Activated CD4-positive, alpha-beta memory T cell treated with anti-CD3 and anti-CD28 coated beads, Interleukin-2, amount 10 ng/mL, durations not matched to agents 7 days and 5 days (primary cell): ENCODE measurements around the gene NFE2. TPM values are rescaled to one million over a fixed set of nuclear protein-coding genes. Genes with fewer than 3 reads are reported as not detected.

ENCODE experiments used
- CTCF ChIA-PET: fragments of 350-600 bp; sonication (Branson Sonifier 250); formaldehyde crosslinking; loops from one replicate; lab custom pipeline; 2021; ENCODE audit warnings: antibody characterized with exemption, inconsistent platforms; lab: Charles Lee
- POLR2A ChIA-PET: fragments of 350-600 bp; sonication (Branson Sonifier 250); formaldehyde crosslinking; loops from one replicate; lab custom pipeline; 2021; ENCODE audit warnings: antibody characterized with exemption; lab: Charles Lee
- DNase-seq: peaks from one replicate; pipeline ENCODE4 v3.0.0-alpha.2; 2020
- H3K27ac Mint-ChIP-seq: one replicate; pipeline ENCODE4 v1.8.0; 2021; ENCODE audit warnings: mild to moderate bottlenecking, mixed read lengths
- H3K27me3 Mint-ChIP-seq: one replicate; pipeline ENCODE4 v1.8.0; 2021; ENCODE audit warnings: mixed read lengths
- H3K36me3 Mint-ChIP-seq: one replicate; pipeline ENCODE4 v1.8.0; 2021; ENCODE audit warnings: low read depth, mixed read lengths
- H3K4me1 Mint-ChIP-seq: one replicate; pipeline ENCODE4 v1.8.0; 2021; ENCODE audit warnings: mixed read lengths
- H3K4me3 Mint-ChIP-seq: one replicate; pipeline ENCODE4 v1.8.0; 2021; ENCODE audit warnings: mild to moderate bottlenecking, mixed read lengths
- H3K9me3 Mint-ChIP-seq: one replicate; pipeline ENCODE4 v1.8.0; 2021; ENCODE audit warnings: mixed read lengths
- total RNA-seq, 2 experiments: library from RNA; stranded (reverse); gene quantifications; one replicate each; pipeline ENCODE4 v1.2.3, GENCODE V29; 2021

Gene NFE2
- total RNA-seq, 2 experiments from 2014 or later = 0.20 TPM; not detected in 1

GRCh38 chr12:54259194-54260011 is 41.4 kb downstream of the NFE2 start:
- H3K27ac Mint-ChIP-seq = no peak overlapping the region
- H3K9me3 Mint-ChIP-seq = no peaks in the 10 kb centered on the region
- no peaks in the 10 kb centered on the region for H3K27me3 Mint-ChIP-seq
- peaks cover 19% of the 10 kb centered on the region for H3K36me3 Mint-ChIP-seq
- H3K4me1 Mint-ChIP-seq = peaks cover 24% of the 10 kb centered on the region
- H3K4me3 Mint-ChIP-seq = no peak overlapping the region
- no peak for DNase-seq
- POLR2A ChIA-PET = interaction anchor here (1.0 to 6.6 kb wide), 3 partner anchors 11 to 21 kb away, joined by 3 to 33 read pairs (median 5); partner anchors contain the start of genes CBX5 and HNRNPA1
- CTCF ChIA-PET = interaction anchor here (1.2 to 2.3 kb wide), 4 partner anchors 8 to 120 kb away, joined by 3 to 10 read pairs (median 6); partner anchors contain the start of gene COPZ1

- no peak overlapping the region for H3K27ac Mint-ChIP-seq
- ChIA-PET POLR2A (interaction anchor here (1.0 kb wide), 1 partner anchor 16 kb away, joined by 3 read pairs; no protein-coding TSS in a partner anchor), CTCF (interaction anchor here (1.1 to 2.3 kb wide), 4 partner anchors 10 to 121 kb away, joined by 3 to 8 read pairs (median 4); partner anchors contain the start of gene COPZ1)
- no peak overlapping the region for H3K4me3 Mint-ChIP-seq
- peaks cover 19% of the 10 kb centered on the region for H3K4me1 Mint-ChIP-seq
- DNase-seq = no peak
- H3K36me3 Mint-ChIP-seq = peaks cover 20% of the 10 kb centered on the region
- no peaks in the 10 kb centered on the region for H3K9me3 Mint-ChIP-seq
- no peaks in the 10 kb centered on the region for H3K27me3 Mint-ChIP-seq
Observed at GRCh38 chr12:54258201-54258681, 42.6 kb downstream of the NFE2 start.

- no peaks in the 10 kb centered on the region for H3K9me3 Mint-ChIP-seq
- ChIA-PET CTCF (interaction anchor here (2.3 kb wide), 1 partner anchor 67 kb away, joined by 8 read pairs; the partner anchor contains the start of gene COPZ1), POLR2A (no interaction called here)
- no peaks in the 10 kb centered on the region for H3K27me3 Mint-ChIP-seq
- H3K4me3 Mint-ChIP-seq = no peak overlapping the region
- peaks cover 25% of the 10 kb centered on the region for H3K36me3 Mint-ChIP-seq
- H3K4me1 Mint-ChIP-seq = peaks cover 19% of the 10 kb centered on the region
- DNase-seq = no peak
- H3K27ac Mint-ChIP-seq = no peak overlapping the region
Observed at GRCh38 chr12:54257332-54257731, 43.5 kb downstream of the NFE2 start.

- CTCF ChIA-PET = interaction anchor here (0.7 to 5.0 kb wide), 9 partner anchors 12 to 126 kb away, joined by 3 to 62 read pairs (median 6); partner anchors contain the start of genes CBX5 and HNRNPA1
Observed at GRCh38 chr12:54253240-54253639, 47.6 kb downstream of the NFE2 start.

GRCh38 chr12:54251667-54252284 is 49.0 kb downstream of the NFE2 start:
- Mint-ChIP-seq H3K27me3 (no peaks in the 10 kb centered on the region), H3K9me3 (no peaks in the 10 kb centered on the region), H3K4me3 (no peak overlapping the region), H3K27ac (no peak overlapping the region), H3K4me1 (peaks cover 2% of the 10 kb centered on the region), H3K36me3 (peaks cover 53% of the 10 kb centered on the region)
- no peak for DNase-seq
- CTCF ChIA-PET = interaction anchor here (0.6 to 5.0 kb wide), 44 partner anchors 8 to 678 kb away, joined by 3 to 62 read pairs (median 4); partner anchors contain the start of genes CBX5, COPZ1, HNRNPA1 and NFE2
- POLR2A ChIA-PET = interaction anchor here (1.0 to 1.9 kb wide), 6 partner anchors 11 to 107 kb away, joined by 3 to 8 read pairs (median 5); partner anchors contain the start of genes CBX5 and HNRNPA1

More at GRCh38 chr12:54253240-54253639, 47.6 kb downstream of the NFE2 start:
- DNase-seq = no peak
- H3K4me1 Mint-ChIP-seq = peaks cover 4% of the 10 kb centered on the region
- peaks cover 50% of the 10 kb centered on the region for H3K36me3 Mint-ChIP-seq
- H3K9me3 Mint-ChIP-seq = no peaks in the 10 kb centered on the region
- H3K27me3 Mint-ChIP-seq = no peaks in the 10 kb centered on the region
- POLR2A ChIA-PET = interaction anchor here (0.7 to 1.9 kb wide), 3 partner anchors 20 to 28 kb away, joined by 3 to 6 read pairs (median 4); partner anchors contain the start of genes CBX5 and HNRNPA1
- no peak overlapping the region for H3K4me3 Mint-ChIP-seq
- H3K27ac Mint-ChIP-seq = no peak overlapping the region

GRCh38 chr12:54249489-54249888 is 51.3 kb downstream of the NFE2 start:
- POLR2A ChIA-PET = no interaction called here
- Mint-ChIP-seq H3K9me3 (no peaks in the 10 kb centered on the region), H3K27me3 (no peaks in the 10 kb centered on the region), H3K36me3 (peaks cover 53% of the 10 kb centered on the region), H3K4me3 (no peak overlapping the region), H3K4me1 (peaks cover 2% of the 10 kb centered on the region), H3K27ac (no peak overlapping the region)
- DNase-seq = no peak
- CTCF ChIA-PET = interaction anchor here (0.9 kb wide), 1 partner anchor 119 kb away, joined by 3 read pairs; no protein-coding TSS in a partner anchor

GRCh38 chr12:54246011-54246641 is 54.7 kb downstream of the NFE2 start:
- ChIA-PET POLR2A (interaction anchor here (0.7 kb wide), 1 partner anchor 305 kb away, joined by 3 read pairs; no protein-coding TSS in a partner anchor), CTCF (no interaction called here)
- H3K27ac Mint-ChIP-seq = no peak overlapping the region
- H3K27me3 Mint-ChIP-seq = no peaks in the 10 kb centered on the region
- no peak overlapping the region for H3K4me3 Mint-ChIP-seq
- no peaks in the 10 kb centered on the region for H3K9me3 Mint-ChIP-seq
- H3K4me1 Mint-ChIP-seq = peaks cover 8% of the 10 kb centered on the region
- DNase-seq = no peak
- peaks cover 56% of the 10 kb centered on the region for H3K36me3 Mint-ChIP-seq

Other genes with a start within 250 kb of the NFE2 start
- gene HOXC4, start 247.2 kb downstream of the NFE2 start, total RNA-seq = under 1 TPM; 0.15 to 0.23 TPM
- gene SMUG1, start 112.0 kb downstream of the NFE2 start, total RNA-seq = 10 to 100 TPM; 25.7 to 27.9 TPM
- 100 to 1,000 TPM; 103 to 106 TPM for gene CBX5, start 20.9 kb downstream of the NFE2 start, total RNA-seq
- 1,000 to 10,000 TPM; 1,361 to 1,363 TPM for gene HNRNPA1, start 20.3 kb downstream of the NFE2 start, total RNA-seq
- gene COPZ1, start 24.1 kb upstream of the NFE2 start, total RNA-seq = 100 to 1,000 TPM; 126 to 130 TPM
- under 1 TPM; 0.18 to 0.25 TPM for gene GPR84, start 63.5 kb upstream of the NFE2 start, total RNA-seq
- gene ZNF385A, start 83.7 kb upstream of the NFE2 start, total RNA-seq = 1 to 10 TPM in 1 of 2 experiments, under 1 TPM in 1; 0.38 to 1.2 TPM
- gene ITGA5, start 118.3 kb upstream of the NFE2 start, total RNA-seq = 100 to 1,000 TPM; 102 to 107 TPM
- gene GTSF1, start 172.6 kb upstream of the NFE2 start, total RNA-seq = 10 to 100 TPM; 14.9 to 16.4 TPM
- gene NCKAP1L, start 196.7 kb upstream of the NFE2 start, total RNA-seq = 100 to 1,000 TPM; 188 to 189 TPM
- gene PDE1B, start 248.6 kb upstream of the NFE2 start, total RNA-seq = 10 to 100 TPM; 11.5 to 12.0 TPM